Measurements from ENCODE around the gene GNAO1. TPM values are rescaled to one million over a fixed set of nuclear protein-coding genes. Genes with fewer than 3 reads are reported as not detected.

Gene GNAO1
- total and polyA plus RNA-seq, 7 donors, result 0.35 to 1.9 (median 0.60) TPM

DNA sequence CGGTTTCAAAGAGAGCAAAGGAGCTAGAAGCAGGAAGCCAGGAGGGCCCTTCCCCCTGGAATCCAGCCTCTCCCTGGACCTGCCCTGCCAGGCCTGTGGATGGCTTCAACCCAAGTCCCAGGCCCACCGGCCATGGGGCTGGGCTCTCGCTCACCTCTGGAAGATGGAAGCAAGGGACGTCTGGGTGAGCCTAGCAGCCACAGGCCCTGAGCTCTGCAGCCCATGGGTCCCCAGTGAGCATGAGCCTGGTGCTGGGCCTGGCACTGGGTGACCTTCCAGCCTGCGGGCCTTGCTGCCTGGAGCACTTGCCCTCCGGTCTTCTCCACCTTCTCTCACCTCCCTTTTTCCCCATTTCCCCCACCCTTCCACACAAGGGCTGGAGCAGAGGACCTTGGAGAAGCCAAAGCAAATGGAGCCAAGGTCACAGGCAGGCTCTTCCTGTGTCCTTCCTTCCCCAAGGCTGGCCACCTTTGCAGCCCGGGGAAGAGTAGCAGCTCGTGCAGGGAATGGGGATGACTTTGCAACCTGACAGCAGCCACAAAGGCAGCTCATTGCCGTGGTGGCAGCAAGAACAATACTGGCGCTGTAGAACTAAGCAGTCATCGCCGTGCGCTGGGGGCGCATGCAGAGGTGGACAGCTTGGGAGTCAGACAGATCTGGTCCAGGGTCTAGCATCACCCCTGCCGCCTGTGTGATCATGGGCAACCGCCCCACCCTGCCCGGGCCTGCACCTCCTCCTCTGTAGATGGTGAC lies 147.5 kb downstream of the GNAO1 start:
- H3K4me3 ChIP-seq, result no peak overlapping the region
- no peak overlapping the region for H3K27ac ChIP-seq
- 89 to 93% (median 91%) methylated on average over 17 of the region's 17 CpGs for WGBS, 3 donors
- TF ChIP-seq, protein P1, sequence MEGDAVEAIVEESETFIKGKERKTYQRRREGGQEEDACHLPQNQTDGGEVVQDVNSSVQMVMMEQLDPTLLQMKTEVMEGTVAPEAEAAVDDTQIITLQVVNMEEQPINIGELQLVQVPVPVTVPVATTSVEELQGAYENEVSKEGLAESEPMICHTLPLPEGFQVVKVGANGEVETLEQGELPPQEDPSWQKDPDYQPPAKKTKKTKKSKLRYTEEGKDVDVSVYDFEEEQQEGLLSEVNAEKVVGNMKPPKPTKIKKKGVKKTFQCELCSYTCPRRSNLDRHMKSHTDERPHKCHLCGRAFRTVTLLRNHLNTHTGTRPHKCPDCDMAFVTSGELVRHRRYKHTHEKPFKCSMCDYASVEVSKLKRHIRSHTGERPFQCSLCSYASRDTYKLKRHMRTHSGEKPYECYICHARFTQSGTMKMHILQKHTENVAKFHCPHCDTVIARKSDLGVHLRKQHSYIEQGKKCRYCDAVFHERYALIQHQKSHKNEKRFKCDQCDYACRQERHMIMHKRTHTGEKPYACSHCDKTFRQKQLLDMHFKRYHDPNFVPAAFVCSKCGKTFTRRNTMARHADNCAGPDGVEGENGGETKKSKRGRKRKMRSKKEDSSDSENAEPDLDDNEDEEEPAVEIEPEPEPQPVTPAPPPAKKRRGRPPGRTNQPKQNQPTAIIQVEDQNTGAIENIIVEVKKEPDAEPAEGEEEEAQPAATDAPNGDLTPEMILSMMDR (IDR thresholded peaks at IDR 0.05), result no peak
- ATAC-seq, result no peak
- intact Hi-C loops (cut with DNase I), result no loop called here
- no peaks in the 10 kb centered on the region for H3K36me3 ChIP-seq (ENCODE audit: insufficient read depth in 1 of 2, low read depth in 1 of 2)
- no peak for DNase-seq
- no peaks in the 10 kb centered on the region for H3K27me3 ChIP-seq (ENCODE audit: insufficient read depth in 3 of 3, low read length in 2 of 3)
- no peaks in the 10 kb centered on the region for H3K9me3 ChIP-seq
- H3K4me1 ChIP-seq, result no peaks in the 10 kb centered on the region

DNA sequence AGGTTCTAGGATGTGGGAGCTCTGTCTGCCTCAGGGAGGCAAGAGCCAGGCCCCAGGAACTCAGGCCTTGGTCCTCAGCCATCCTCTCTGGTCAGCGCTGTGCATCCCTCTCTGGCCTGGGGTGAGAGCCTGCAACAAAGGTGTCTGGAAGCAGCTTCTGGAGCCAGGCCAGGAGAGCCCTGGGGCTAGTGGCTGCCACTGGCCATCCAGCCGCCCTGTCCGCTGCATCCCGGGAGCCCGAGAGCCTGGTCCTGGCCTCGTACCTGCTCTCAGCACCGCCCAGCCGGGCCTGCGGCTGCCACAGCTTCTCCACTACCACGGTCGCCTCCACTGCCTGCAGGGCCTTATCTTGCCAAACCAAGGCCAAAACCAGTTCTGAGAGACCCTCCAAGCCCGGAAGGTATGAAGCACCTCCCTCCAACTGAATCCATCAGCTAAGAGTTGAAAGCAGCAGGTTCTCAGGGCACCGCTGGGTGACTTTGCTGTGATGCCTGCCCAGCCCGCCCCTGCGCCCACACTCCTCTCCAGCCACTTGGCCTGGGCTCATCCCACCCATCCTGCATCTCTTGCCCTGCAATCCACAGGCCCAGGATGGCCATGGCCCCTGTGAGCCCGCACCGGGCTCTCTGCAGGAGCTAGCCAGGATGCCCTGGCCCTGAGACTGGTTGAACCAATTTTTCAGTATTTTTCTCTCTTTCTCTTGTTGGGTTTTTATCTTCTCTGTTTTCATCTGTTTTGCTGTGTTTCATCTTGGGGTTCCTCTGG lies 148.3 kb downstream of the GNAO1 start:
- H3K27me3 ChIP-seq (ENCODE audit: insufficient read depth in 3 of 3, low read length in 2 of 3), result no peaks in the 10 kb centered on the region
- intact Hi-C loops (cut with DNase I), result no loop called here
- H3K4me1 ChIP-seq, result no peaks in the 10 kb centered on the region
- no peaks in the 10 kb centered on the region for H3K36me3 ChIP-seq (ENCODE audit: insufficient read depth in 1 of 2, low read depth in 1 of 2)
- no peak overlapping the region for H3K4me3 ChIP-seq
- TF ChIP-seq, protein P1 (IDR thresholded peaks at IDR 0.05), result no peak
- 92 to 97% (median 95%) methylated on average over 16 to 17 of the region's 17 CpGs for WGBS, 3 donors
- H3K27ac ChIP-seq, result no peak overlapping the region
- ATAC-seq (no peak), DNase-seq (no peak)
- no peaks in the 10 kb centered on the region for H3K9me3 ChIP-seq

DNA sequence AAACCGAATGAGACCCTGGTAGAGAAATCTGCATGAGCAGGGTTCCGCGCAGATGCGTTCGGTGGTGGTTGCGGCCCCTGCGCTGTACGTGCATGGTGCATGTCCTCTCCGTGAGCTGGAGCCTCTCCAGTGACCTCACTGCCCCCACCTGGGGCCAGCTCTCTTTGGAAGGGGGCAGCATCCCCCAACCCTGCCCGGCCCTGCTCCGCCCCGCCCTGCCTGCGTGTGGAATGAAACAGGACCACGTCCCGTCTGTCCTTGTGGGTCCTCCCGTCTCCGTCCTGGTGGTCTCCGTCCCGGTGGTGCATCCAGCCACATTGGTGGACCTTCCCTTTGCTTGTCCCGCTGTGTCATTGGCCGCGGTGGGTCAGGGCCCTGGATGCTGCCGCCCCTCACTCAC lies 149.1 kb downstream of the GNAO1 start:
- no peak for ATAC-seq
- Histone ChIP-seq H3K27me3 (ENCODE audit: insufficient read depth in 3 of 3, low read length in 2 of 3) (no peaks in the 10 kb centered on the region), H3K4me3 (no peak overlapping the region), H3K27ac (no peak overlapping the region), H3K4me1 (no peaks in the 10 kb centered on the region), H3K9me3 (no peaks in the 10 kb centered on the region), H3K36me3 (ENCODE audit: insufficient read depth in 1 of 2, low read depth in 1 of 2) (no peaks in the 10 kb centered on the region)
- TF ChIP-seq, protein P1 (IDR thresholded peaks at IDR 0.05), result no peak
- intact Hi-C loops (cut with DNase I), result no loop called here
- 93 to 96% (median 96%) methylated on average over 23 of the region's 23 CpGs for WGBS, 3 donors
- DNase-seq, result no peak

- 86 to 88% (median 87%) methylated on average over 17 of the region's 17 CpGs for WGBS, 3 donors
These were observed 149.6 kb downstream of the GNAO1 start for GRCh38 chr16:56340864-56341365.

More at GRCh38 chr16:56340864-56341365, 149.6 kb downstream of the GNAO1 start:
- ATAC-seq (no peak), DNase-seq (no peak)
- Histone ChIP-seq H3K27me3 (ENCODE audit: insufficient read depth in 3 of 3, low read length in 2 of 3) (no peaks in the 10 kb centered on the region), H3K36me3 (ENCODE audit: insufficient read depth in 1 of 2, low read depth in 1 of 2) (no peaks in the 10 kb centered on the region), H3K27ac (no peak overlapping the region), H3K4me1 (no peaks in the 10 kb centered on the region), H3K9me3 (no peaks in the 10 kb centered on the region), H3K4me3 (no peak overlapping the region)
- intact Hi-C loops (cut with DNase I), result no loop called here
- TF ChIP-seq, protein P1 (IDR thresholded peaks at IDR 0.05), result no peak

Measured in psoas muscle (tissue), 8 donors.